IMR-90 (cell line): ENCODE data around the gene ZNHIT6.

Experiments
- CEBPB ChIP-seq: IDR thresholded peaks from 2 replicates; pipeline ENCODE4 v1.6.1; 2012; ENCODE audit warnings: low read depth, low read length, improper control_type of control experiment
- CHD1 ChIP-seq: IDR thresholded peaks from 2 replicates; pipeline ENCODE4 v1.6.1; 2012; ENCODE audit warnings: low read depth, low read length, improper control_type of control experiment
- FOS ChIP-seq: fragments of 150-350 bp; IDR thresholded peaks from 2 replicates; pipeline ENCODE4 v1.6.1; 2016; ENCODE audit warnings: low read depth, low read length
- POLR2A ChIP-seq: IDR thresholded peaks from 2 replicates; pipeline ENCODE4 v1.6.1; 2012; ENCODE audit warnings: mild to moderate bottlenecking, low read depth, low read length
- RAD21 ChIP-seq: IDR thresholded peaks from 2 replicates; pipeline ENCODE4 v1.6.1; 2012; ENCODE audit warnings: low read length, improper control_type of control experiment
- RFX5 ChIP-seq: IDR thresholded peaks from 2 replicates; pipeline ENCODE4 v1.8.0; 2012; ENCODE audit warnings: low read depth, mild to moderate bottlenecking, low read length, moderate library complexity
- TF ChIP-seq, protein P1 (sequence below): conservative IDR thresholded peaks from 2 replicates; pipeline ENCODE4 v1.5.1; 2012; ENCODE audit warnings: mild to moderate bottlenecking, low read depth, low read length, improper control_type of control experiment

DNA sequence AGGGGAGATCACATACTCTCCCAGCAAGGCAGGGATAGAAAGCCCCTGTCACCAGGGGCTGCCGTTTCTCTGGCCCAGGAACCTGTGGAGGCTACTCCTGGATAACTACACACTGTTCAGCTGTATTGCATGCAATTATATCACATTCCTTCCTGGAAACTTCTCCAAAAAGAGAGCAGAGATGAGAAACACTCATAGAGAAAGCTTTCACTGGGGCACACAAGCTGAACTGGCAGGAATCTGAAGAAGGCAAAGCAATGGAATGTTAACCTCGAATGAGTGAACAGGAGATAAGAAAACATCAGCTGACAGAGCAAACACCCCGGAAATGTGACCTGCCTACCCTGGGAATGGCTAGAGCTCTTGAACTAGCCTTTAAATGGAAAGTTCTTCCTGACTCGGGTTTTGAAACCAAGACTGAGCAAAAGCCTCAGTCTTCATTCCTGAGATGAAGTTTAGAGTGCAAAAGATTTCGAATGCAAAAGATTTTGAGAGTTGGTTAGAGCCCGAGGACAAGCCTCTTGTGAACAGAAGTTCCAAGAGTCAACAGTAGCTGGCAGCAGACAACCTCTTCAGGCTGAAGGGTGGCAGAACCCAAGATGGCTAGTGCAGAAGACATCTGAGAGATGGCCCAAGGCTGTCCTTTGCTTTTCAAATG, 95.4 kb downstream of the ZNHIT6 start:
- TF ChIP-seq, protein P1, sequence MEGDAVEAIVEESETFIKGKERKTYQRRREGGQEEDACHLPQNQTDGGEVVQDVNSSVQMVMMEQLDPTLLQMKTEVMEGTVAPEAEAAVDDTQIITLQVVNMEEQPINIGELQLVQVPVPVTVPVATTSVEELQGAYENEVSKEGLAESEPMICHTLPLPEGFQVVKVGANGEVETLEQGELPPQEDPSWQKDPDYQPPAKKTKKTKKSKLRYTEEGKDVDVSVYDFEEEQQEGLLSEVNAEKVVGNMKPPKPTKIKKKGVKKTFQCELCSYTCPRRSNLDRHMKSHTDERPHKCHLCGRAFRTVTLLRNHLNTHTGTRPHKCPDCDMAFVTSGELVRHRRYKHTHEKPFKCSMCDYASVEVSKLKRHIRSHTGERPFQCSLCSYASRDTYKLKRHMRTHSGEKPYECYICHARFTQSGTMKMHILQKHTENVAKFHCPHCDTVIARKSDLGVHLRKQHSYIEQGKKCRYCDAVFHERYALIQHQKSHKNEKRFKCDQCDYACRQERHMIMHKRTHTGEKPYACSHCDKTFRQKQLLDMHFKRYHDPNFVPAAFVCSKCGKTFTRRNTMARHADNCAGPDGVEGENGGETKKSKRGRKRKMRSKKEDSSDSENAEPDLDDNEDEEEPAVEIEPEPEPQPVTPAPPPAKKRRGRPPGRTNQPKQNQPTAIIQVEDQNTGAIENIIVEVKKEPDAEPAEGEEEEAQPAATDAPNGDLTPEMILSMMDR: peak; percentile 76
- TF ChIP-seq CEBPB (peak; percentile 43; the same call in 1 of the 2 replicates), RFX5 (no peak), RAD21 (peak; percentile 78), POLR2A (no peak; the same call in 1 of the 2 replicates), FOS (0 out of 2 replicates have a peak, but pooled peaks have one; percentile 4), CHD1 (0 out of 2 replicates have a peak, but pooled peaks have one; percentile 83)
